Endothelial cell of umbilical vein (primary cell): Measurements from ENCODE around the gene ST6GALNAC2. TPM values are rescaled to one million over a fixed set of nuclear protein-coding genes. Genes with fewer than 3 reads are reported as not detected.

Source experiments
- BruUV-seq: library from RNA; stranded (reverse); fragments of 400-500 nt; replicated peaks from 2 replicates; lab custom pipeline; 2021; lab: Mats Ljungman, UMichigan
- CTCF ChIA-PET: fragments of 300-600, 350-600 bp; sonication (Branson Sonifier 250); formaldehyde crosslinking; loops from one replicate; lab custom pipeline; 2021; ENCODE audit warnings: antibody characterized with exemption, inconsistent platforms; lab: Charles Lee
- POLR2A ChIA-PET: fragments of 300-600, 350-600 bp; sonication (Branson Sonifier 250); formaldehyde crosslinking; loops from one replicate; lab custom pipeline; 2021; ENCODE audit warnings: antibody characterized with exemption, inconsistent platforms; lab: Charles Lee
- DNase-seq: peaks from one replicate; pipeline ENCODE4 v3.0.0-alpha.2; 2011; ENCODE audit warnings: low read depth, low spot score
- FAIRE-seq: peaks from 2 replicates; lab custom pipeline; 2011; peaks lifted over from hg19 to GRCh38; lab: Jason Lieb, UNC
- H2AFZ ChIP-seq: 2 replicates; pipeline ENCODE4 v1.6.0; 2012; ENCODE audit warnings: low read depth, low read length, control low read depth, inconsistent platforms
- H3K27ac ChIP-seq: 2 replicates; pipeline ENCODE4 v1.5.1; 2011; ENCODE audit warnings: low read depth, mild to moderate bottlenecking, control low read depth, low read length, moderate library complexity; ENCODE audit not compliant: insufficient read depth
- H3K27me3 ChIP-seq, 2 experiments: 2 replicates each; pipeline versions ENCODE4 v1.6.0 to v1.6.1; 2011; ENCODE audit warnings: low read length in 2 of 2, mixed read lengths in 1 of 2; ENCODE audit not compliant: control insufficient read depth in 2 of 2, insufficient read depth in 2 of 2
- H3K36me3 ChIP-seq, 2 experiments: 2 replicates in 1 of 2; 3 replicates in 1 of 2; pipeline ENCODE4 v1.5.1; 2011; ENCODE audit warnings: low read length in 2 of 2, mild to moderate bottlenecking in 1 of 2, moderate library complexity in 1 of 2; ENCODE audit not compliant: control insufficient read depth in 2 of 2, insufficient read depth in 2 of 2; ENCODE audit errors: extremely low read depth in 1 of 2
- H3K4me1 ChIP-seq: 3 replicates; pipeline ENCODE4 v1.5.1; 2011; ENCODE audit warnings: mild to moderate bottlenecking, low read length; ENCODE audit not compliant: control insufficient read depth, insufficient read depth; ENCODE audit errors: extremely low read depth
- H3K4me2 ChIP-seq: 2 replicates; pipeline ENCODE4 v1.6.1; 2011; ENCODE audit warnings: low read length, control low read depth, mixed read lengths; ENCODE audit not compliant: insufficient read depth
- H3K4me3 ChIP-seq, 3 experiments: fragments of 200-600 bp in 1 of 3; sonication (generic), shearing (Covaris generic) in 1 of 3; replicated peaks in 1 of 3; 2 replicates each; pipeline ENCODE4 v1.5.1; 2011 to 2016; ENCODE audit warnings: control low read depth in 3 of 3, low read length in 3 of 3, mild to moderate bottlenecking in 2 of 3, inconsistent platforms in 1 of 3, low read depth in 1 of 3, moderate library complexity in 1 of 3; ENCODE audit not compliant: insufficient read depth in 1 of 3
- H3K79me2 ChIP-seq: 2 replicates; pipeline ENCODE4 v1.6.0; 2012; ENCODE audit warnings: low read length, inconsistent platforms; ENCODE audit not compliant: control insufficient read depth, insufficient read depth
- H3K9ac ChIP-seq: replicated peaks from 2 replicates; pipeline ENCODE3; 2011; ENCODE audit warnings: low read length, control low read depth; ENCODE audit not compliant: insufficient read depth; ENCODE audit errors: extremely low read depth
- H3K9me1 ChIP-seq: replicated peaks from 3 replicates; pipeline ENCODE4 v1.6.0; 2011; ENCODE audit warnings: mild to moderate bottlenecking, low read length; ENCODE audit not compliant: control insufficient read depth, insufficient read depth; ENCODE audit errors: extremely low read depth
- H3K9me3 ChIP-seq: replicated peaks from 2 replicates; pipeline ENCODE4 v1.5.1; 2012; ENCODE audit warnings: low read length, inconsistent platforms; ENCODE audit not compliant: control insufficient read depth, insufficient read depth
- H4K20me1 ChIP-seq: replicated peaks from 2 replicates; pipeline ENCODE3; 2011; ENCODE audit warnings: mild to moderate bottlenecking, low read length; ENCODE audit not compliant: control insufficient read depth, insufficient read depth; ENCODE audit errors: extremely low read depth
- EZH2 ChIP-seq: IDR thresholded peaks from 2 replicates; pipeline ENCODE4 v1.6.1; 2012; ENCODE audit warnings: borderline replicate concordance, low read depth, mild to moderate bottlenecking, moderate library complexity, low read length, inconsistent platforms; ENCODE audit not compliant: severe bottlenecking
- FOS ChIP-seq: IDR thresholded peaks from 2 replicates; pipeline ENCODE4 v1.6.1; 2011; ENCODE audit warnings: mild to moderate bottlenecking, low read length, moderate library complexity, borderline replicate concordance; ENCODE audit not compliant: insufficient read depth
- GATA2 ChIP-seq: IDR thresholded peaks from 2 replicates; pipeline ENCODE4 v1.7.0; 2011; ENCODE audit warnings: low read depth, mild to moderate bottlenecking, moderate library complexity, mixed read lengths, low read length; ENCODE audit not compliant: insufficient read length, insufficient read depth
- JUN ChIP-seq: IDR thresholded peaks from 2 replicates; pipeline ENCODE4 v1.6.1; 2011; ENCODE audit warnings: borderline replicate concordance, low read depth; ENCODE audit not compliant: insufficient read length, insufficient read depth
- MYC ChIP-seq: IDR thresholded peaks from one replicate; pipeline ENCODE4 v1.6.1; 2011; ENCODE audit warnings: mild to moderate bottlenecking, low read depth, low read length
- POLR2A ChIP-seq: IDR thresholded peaks from 2 replicates; pipeline ENCODE4 v1.6.1; 2012; ENCODE audit warnings: low read depth, mild to moderate bottlenecking, control low read depth, low read length
- POLR2AphosphoS5 ChIP-seq: IDR thresholded peaks from 2 replicates; pipeline ENCODE4 v1.6.1; 2012; ENCODE audit warnings: low read depth, mild to moderate bottlenecking, control low read depth, low read length, moderate library complexity; ENCODE audit not compliant: insufficient read depth
- dilution Hi-C: fragments of 300-500 bp; cut with MboI; formaldehyde crosslinking; loops from one replicate; pipeline ENCODE4 v1.15.0; 2019; ENCODE audit warnings: low sequenced_read_pairs; ENCODE audit not compliant: extremely low pct_ligation_motif_present
- intact Hi-C: fragments of 100-400 bp; cut with micrococcal nuclease; formaldehyde crosslinking; loops from one replicate; pipeline ENCODE4 v1.10.0; 2022
- polyA plus RNA-seq, 4 experiments: library from polyadenylated mRNA; depleted of rRNA in 3 of 4; stranded (reverse) in 3 of 4; unstranded in 1 of 4; fragments of >200 nt; gene quantifications; 2 replicates each; pipeline versions ENCODE4 v1.2.1 to v1.2.3, GENCODE V29; 2011 to 2012; ENCODE audit warnings: missing spikeins in 1 of 4
- total RNA-seq: library from RNA; stranded (reverse); gene quantifications from 2 replicates; pipeline ENCODE4 v1.2.3, GENCODE V29; 2021
- TF ChIP-seq, protein P1 (sequence below): IDR thresholded peaks from 2 replicates; pipeline ENCODE4 v1.6.1; 2011; ENCODE audit not compliant: insufficient read depth, insufficient read length
- TF ChIP-seq, protein P2 (sequence below), 2 donors: IDR thresholded peaks; 1 replicate in 1 of 2; 2 replicates in 1 of 2; pipeline ENCODE4 v1.5.1; 2011; ENCODE audit warnings: low read length in 2 of 2, mild to moderate bottlenecking in 2 of 2, moderate library complexity in 2 of 2, control low read depth in 1 of 2, inconsistent platforms in 1 of 2, low read depth in 1 of 2; ENCODE audit not compliant: insufficient read depth in 1 of 2; ENCODE audit errors: extremely low read depth in 1 of 2

Gene ST6GALNAC2
- total and polyA plus RNA-seq, 2 donors (not counting 3 experiments of a cell fraction or from before 2014, with no cell fraction given): 0.59 to 1.7 TPM

DNA sequence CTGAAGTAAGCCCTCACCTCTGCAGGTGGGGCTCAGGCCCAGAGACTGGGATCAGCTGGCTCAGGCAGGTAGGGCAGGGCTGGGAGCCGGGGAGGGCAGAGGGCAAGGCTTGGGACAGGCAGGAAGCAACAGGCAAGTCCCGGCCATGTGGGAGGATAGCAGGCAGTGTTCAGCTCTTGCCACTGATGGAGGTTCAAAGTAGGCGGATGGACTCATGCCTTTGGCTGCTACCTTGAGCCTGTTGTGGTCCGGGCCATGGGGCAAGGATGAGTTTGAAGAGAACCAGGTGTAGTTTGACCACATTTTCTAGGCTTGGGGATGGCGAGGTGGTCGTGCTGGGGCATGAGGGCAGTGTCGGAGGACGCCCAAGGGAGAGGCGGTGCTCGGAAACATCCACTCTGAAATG is 43.1 kb downstream of the ST6GALNAC2 start:
- no peaks in the 10 kb centered on the region for H3K9me1 ChIP-seq
- CTCF ChIA-PET: interaction anchor here (1.0 to 5.6 kb wide), 3 partner anchors 14 to 76 kb away, joined by 3 to 106 read pairs (median 60); no protein-coding TSS in a partner anchor
- intact Hi-C loops (no loop called here), dilution Hi-C loops (no loop called here)
- POLR2A ChIA-PET: no interaction called here
- no peaks in the 10 kb centered on the region for H3K9me3 ChIP-seq
- H3K79me2 ChIP-seq: no peaks in the 10 kb centered on the region
- no peak overlapping the region for H3K27ac ChIP-seq
- H2AFZ ChIP-seq: no peak overlapping the region
- no peak overlapping the region for H3K4me2 ChIP-seq
- no TSS peak for BruUV-seq
- H4K20me1 ChIP-seq: no peaks in the 10 kb centered on the region
- H3K4me1 ChIP-seq: peaks cover 10% of the 10 kb centered on the region
- H3K4me3 ChIP-seq: no peak overlapping the region
- no peak overlapping the region for H3K9ac ChIP-seq
- TF ChIP-seq JUN (no peak), MYC (no peak), GATA2 (no peak), POLR2A (no peak), EZH2 (no peak), FOS (no peak), POLR2AphosphoS5 (no peak)
- TF ChIP-seq, protein P1, sequence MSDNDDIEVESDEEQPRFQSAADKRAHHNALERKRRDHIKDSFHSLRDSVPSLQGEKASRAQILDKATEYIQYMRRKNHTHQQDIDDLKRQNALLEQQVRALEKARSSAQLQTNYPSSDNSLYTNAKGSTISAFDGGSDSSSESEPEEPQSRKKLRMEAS: no peak
- TF ChIP-seq, protein P2, sequence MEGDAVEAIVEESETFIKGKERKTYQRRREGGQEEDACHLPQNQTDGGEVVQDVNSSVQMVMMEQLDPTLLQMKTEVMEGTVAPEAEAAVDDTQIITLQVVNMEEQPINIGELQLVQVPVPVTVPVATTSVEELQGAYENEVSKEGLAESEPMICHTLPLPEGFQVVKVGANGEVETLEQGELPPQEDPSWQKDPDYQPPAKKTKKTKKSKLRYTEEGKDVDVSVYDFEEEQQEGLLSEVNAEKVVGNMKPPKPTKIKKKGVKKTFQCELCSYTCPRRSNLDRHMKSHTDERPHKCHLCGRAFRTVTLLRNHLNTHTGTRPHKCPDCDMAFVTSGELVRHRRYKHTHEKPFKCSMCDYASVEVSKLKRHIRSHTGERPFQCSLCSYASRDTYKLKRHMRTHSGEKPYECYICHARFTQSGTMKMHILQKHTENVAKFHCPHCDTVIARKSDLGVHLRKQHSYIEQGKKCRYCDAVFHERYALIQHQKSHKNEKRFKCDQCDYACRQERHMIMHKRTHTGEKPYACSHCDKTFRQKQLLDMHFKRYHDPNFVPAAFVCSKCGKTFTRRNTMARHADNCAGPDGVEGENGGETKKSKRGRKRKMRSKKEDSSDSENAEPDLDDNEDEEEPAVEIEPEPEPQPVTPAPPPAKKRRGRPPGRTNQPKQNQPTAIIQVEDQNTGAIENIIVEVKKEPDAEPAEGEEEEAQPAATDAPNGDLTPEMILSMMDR (IDR thresholded peaks at IDR 0.05; ENCODE audit: extremely low read depth in 1 of 2, insufficient read depth in 1 of 2, low read depth in 1 of 2, low read length in 2 of 2): no peak
- peaks cover 10 to 12% of the 10 kb centered on the region in 2 experiments for H3K27me3 ChIP-seq
- no peak for FAIRE-seq
- DNase-seq: no peak
- no peaks in the 10 kb centered on the region for H3K36me3 ChIP-seq
